Epithelial cell of esophagus (primary cell): ENCODE measurements around the gene CAMK1D.

Source experiments
- DNase-seq: peaks from one replicate; pipeline ENCODE4 v3.0.0; 2010; ENCODE audit warnings: low read depth
- H3K4me3 ChIP-seq: 2 replicates; pipeline ENCODE4 v1.5.1; 2011; ENCODE audit warnings: mild to moderate bottlenecking, low read length, control low read depth
- CTCF ChIP-seq: IDR thresholded peaks from 2 replicates; pipeline ENCODE4 v1.5.1; 2011; ENCODE audit warnings: low read depth, mild to moderate bottlenecking, low read length, control low read depth, inconsistent platforms; ENCODE audit not compliant: insufficient read depth; ENCODE audit errors: missing control alignments

The CAMK1D gene

GRCh38 chr10:12628153-12628552 is 278.8 kb downstream of the CAMK1D start:
- no peak for DNase-seq
- no peak overlapping the region for H3K4me3 ChIP-seq
- no peak for TF ChIP-seq CTCF

GRCh38 chr10:12628964-12629766 is 279.8 kb downstream of the CAMK1D start:
- DNase-seq = no peak
- no peak for TF ChIP-seq CTCF
- no peak overlapping the region for H3K4me3 ChIP-seq

- no peak for TF ChIP-seq CTCF
- H3K4me3 ChIP-seq = no peak overlapping the region
- no peak for DNase-seq
These were observed 280.4 kb downstream of the CAMK1D start for GRCh38 chr10:12629767-12630165.

- no peak overlapping the region for H3K4me3 ChIP-seq
- DNase-seq = peak; percentile 61
- TF ChIP-seq CTCF = no peak
These were observed 281.9 kb downstream of the CAMK1D start for GRCh38 chr10:12631216-12631615.

- H3K4me3 ChIP-seq = no peak overlapping the region
- no peak for TF ChIP-seq CTCF
- no peak for DNase-seq
These were observed 282.6 kb downstream of the CAMK1D start for GRCh38 chr10:12631787-12632562.

GRCh38 chr10:12633776-12634620 is 284.7 kb downstream of the CAMK1D start:
- no peak overlapping the region for H3K4me3 ChIP-seq
- no peak for DNase-seq
- no peak for TF ChIP-seq CTCF
